ENCODE data around the gene NUBP1. TPM values are rescaled to one million over a fixed set of nuclear protein-coding genes. Genes with fewer than 3 reads are reported as not detected.
A peak's percentile ranks its signal among the peaks of the same experiment; 100 is the strongest.
"Not testable (repeated sequence)": the region's sequence is repeated elsewhere in the genome, so short reads cannot be mapped to it uniquely, and the experiment has no call there.

The NUBP1 gene
- total RNA-seq, 1 donor from 2014 or later, result 26.0 TPM

GRCh38 chr16:10740000-10740844 is 3.4 kb upstream of the NUBP1 start:
- no peak overlapping the region for H3K4me3 ChIP-seq (ENCODE audit: low read depth, low read length)
- no peaks in the 10 kb centered on the region for H3K36me3 ChIP-seq (ENCODE audit: control insufficient read depth, insufficient read depth, low read length)
- TF ChIP-seq CTCF (IDR thresholded peaks at IDR 0.05; ENCODE audit: insufficient read depth, low read length, poor library complexity, severe bottlenecking), result no peak
- no peak for DNase-seq (ENCODE audit: low read depth)
- H3K27me3 ChIP-seq (ENCODE audit: control insufficient read depth, insufficient read depth, low read length), result no peaks in the 10 kb centered on the region

- Histone ChIP-seq H3K4me3 (ENCODE audit: low read depth, low read length) (no peak overlapping the region), H3K36me3 (ENCODE audit: control insufficient read depth, insufficient read depth, low read length) (no peaks in the 10 kb centered on the region), H3K27me3 (ENCODE audit: control insufficient read depth, insufficient read depth, low read length) (no peaks in the 10 kb centered on the region)
- TF ChIP-seq CTCF (IDR thresholded peaks at IDR 0.05; ENCODE audit: insufficient read depth, low read length, poor library complexity, severe bottlenecking), result no peak
- DNase-seq (ENCODE audit: low read depth), result no peak
Observed at GRCh38 chr16:10740845-10741208, 2.8 kb upstream of the NUBP1 start.

- DNase-seq (ENCODE audit: low read depth), result not testable (repeated sequence)
Observed at GRCh38 chr16:10741249-10741648, 2.4 kb upstream of the NUBP1 start.

GRCh38 chr16:10741844-10742243 is 1.8 kb upstream of the NUBP1 start:
- DNase-seq (ENCODE audit: low read depth), result no peak
- no peaks in the 10 kb centered on the region for H3K27me3 ChIP-seq (ENCODE audit: control insufficient read depth, insufficient read depth, low read length)
- TF ChIP-seq CTCF (IDR thresholded peaks at IDR 0.05; ENCODE audit: insufficient read depth, low read length, poor library complexity, severe bottlenecking), result no peak
- H3K4me3 ChIP-seq (ENCODE audit: low read depth, low read length), result no peak overlapping the region
- no peaks in the 10 kb centered on the region for H3K36me3 ChIP-seq (ENCODE audit: control insufficient read depth, insufficient read depth, low read length)

More at GRCh38 chr16:10741249-10741648, 2.4 kb upstream of the NUBP1 start:
- H3K27me3 ChIP-seq (ENCODE audit: control insufficient read depth, insufficient read depth, low read length); H3K36me3 ChIP-seq (ENCODE audit: control insufficient read depth, insufficient read depth, low read length); H3K4me3 ChIP-seq (ENCODE audit: low read depth, low read length): not testable (repeated sequence)

GRCh38 chr16:10743227-10743609 is 424 bp upstream of the NUBP1 start:
- Histone ChIP-seq H3K4me3 (ENCODE audit: low read depth, low read length) (peak overlapping the region; percentile 74), H3K27me3 (ENCODE audit: control insufficient read depth, insufficient read depth, low read length) (no peaks in the 10 kb centered on the region), H3K36me3 (ENCODE audit: control insufficient read depth, insufficient read depth, low read length) (no peaks in the 10 kb centered on the region)
- TF ChIP-seq CTCF (IDR thresholded peaks at IDR 0.05; ENCODE audit: insufficient read depth, low read length, poor library complexity, severe bottlenecking), result no peak
- DNase-seq (ENCODE audit: low read depth), result no peak

- Histone ChIP-seq H3K4me3 (ENCODE audit: low read depth, low read length) (peak overlapping the region; percentile 51), H3K27me3 (ENCODE audit: control insufficient read depth, insufficient read depth, low read length) (no peaks in the 10 kb centered on the region), H3K36me3 (ENCODE audit: control insufficient read depth, insufficient read depth, low read length) (no peaks in the 10 kb centered on the region)
- no peak for DNase-seq (ENCODE audit: low read depth)
- no peak for TF ChIP-seq CTCF (IDR thresholded peaks at IDR 0.05; ENCODE audit: insufficient read depth, low read length, poor library complexity, severe bottlenecking)
Observed at GRCh38 chr16:10744370-10745030, 858 bp downstream of the NUBP1 start.

Measured in kidney epithelial cell (primary cell).